HEK293 (cell line): Measurements from ENCODE around the gene ACTA2.

Experiments
- MEIS1 ChIP-seq: sonication (generic); formaldehyde crosslinking; IDR thresholded peaks from 2 replicates; pipeline ENCODE4 v1.8.1; 2022; ENCODE audit warnings: missing genetic modification reagents, mild to moderate bottlenecking, borderline replicate concordance
- REPIN1 ChIP-seq: fragments of 450-650 bp; formaldehyde crosslinking; IDR thresholded peaks from 2 replicates; pipeline ENCODE4 v1.5.1; 2017; ENCODE audit warnings: missing biosample characterization, missing genetic modification characterization, low read depth
- SCRT1 ChIP-seq: fragments of 450-650 bp; formaldehyde crosslinking; IDR thresholded peaks from 2 replicates; pipeline ENCODE4 v1.5.1; 2016; ENCODE audit warnings: missing biosample characterization, missing genetic modification characterization, borderline replicate concordance
- SETDB1 ChIP-seq: IDR thresholded peaks from one replicate; pipeline ENCODE4 v1.6.1; 2017; ENCODE audit warnings: mild to moderate bottlenecking, low read length, moderate library complexity, mixed read lengths; ENCODE audit not compliant: insufficient read length
- SP3 ChIP-seq: fragments of 450-650 bp; formaldehyde crosslinking; IDR thresholded peaks from 2 replicates; pipeline ENCODE4 v1.5.1; 2016; ENCODE audit warnings: missing biosample characterization, missing genetic modification characterization
- ZBTB17 ChIP-seq: fragments of 450-650 bp; formaldehyde crosslinking; IDR thresholded peaks from 2 replicates; pipeline ENCODE4 v1.5.1; 2016; ENCODE audit warnings: missing biosample characterization, missing genetic modification characterization
- ZBTB20 ChIP-seq: fragments of 450-650 bp; formaldehyde crosslinking; IDR thresholded peaks from 2 replicates; pipeline ENCODE4 v1.5.1; 2016; ENCODE audit warnings: missing biosample characterization, missing genetic modification characterization
- ZBTB26 ChIP-seq: fragments of 450-650 bp; formaldehyde crosslinking; optimal IDR thresholded peaks from 2 replicates; pipeline ENCODE3; 2016; ENCODE audit warnings: missing biosample characterization, mild to moderate bottlenecking, missing genetic modification characterization
- ZFHX2 ChIP-seq: fragments of 450-650 bp; formaldehyde crosslinking; conservative IDR thresholded peaks from 2 replicates; pipeline ENCODE4 v1.5.1; 2016; ENCODE audit warnings: missing biosample characterization, missing genetic modification characterization
- ZFP37 ChIP-seq: fragments of 450-650 bp; formaldehyde crosslinking; IDR thresholded peaks from 2 replicates; pipeline ENCODE4 v1.5.1; 2016; ENCODE audit warnings: missing biosample characterization, missing genetic modification characterization
- ZFP69B ChIP-seq: fragments of 450-650 bp; formaldehyde crosslinking; IDR thresholded peaks from 2 replicates; pipeline ENCODE4 v1.5.1; 2016; ENCODE audit warnings: missing biosample characterization, missing genetic modification characterization
- ZNF132 ChIP-seq: fragments of 450-650 bp; formaldehyde crosslinking; IDR thresholded peaks from 2 replicates; pipeline ENCODE4 v1.5.1; 2017; ENCODE audit warnings: missing biosample characterization, missing genetic modification characterization, borderline replicate concordance
- ZNF155 ChIP-seq: fragments of 450-650 bp; formaldehyde crosslinking; IDR thresholded peaks from 2 replicates; pipeline ENCODE4 v1.5.1; 2016; ENCODE audit warnings: missing biosample characterization, missing genetic modification characterization
- ZNF157 ChIP-seq: fragments of 450-650 bp; formaldehyde crosslinking; IDR thresholded peaks from 2 replicates; pipeline ENCODE4 v1.5.1; 2016; ENCODE audit warnings: missing biosample characterization, missing genetic modification characterization
- ZNF174 ChIP-seq: fragments of 450-650 bp; formaldehyde crosslinking; IDR thresholded peaks from 2 replicates; pipeline ENCODE4 v1.5.0; 2017; ENCODE audit warnings: missing biosample characterization, mild to moderate bottlenecking, missing genetic modification characterization
- ZNF184 ChIP-seq: fragments of 450-650 bp; IDR thresholded peaks from 2 replicates; pipeline ENCODE4 v1.5.1; 2018; ENCODE audit warnings: missing biosample characterization, mild to moderate bottlenecking, missing genetic modification characterization
- ZNF19 ChIP-seq: fragments of 450-650 bp; formaldehyde crosslinking; IDR thresholded peaks from 2 replicates; pipeline ENCODE4; 2016; ENCODE audit warnings: missing biosample characterization, missing genetic modification characterization, low read depth
- ZNF239 ChIP-seq: fragments of 450-650 bp; formaldehyde crosslinking; IDR thresholded peaks from 2 replicates; pipeline ENCODE4 v1.5.1; 2016; ENCODE audit warnings: missing biosample characterization, missing genetic modification characterization
- ZNF248 ChIP-seq: fragments of 450-650 bp; formaldehyde crosslinking; IDR thresholded peaks from 2 replicates; pipeline ENCODE4 v1.5.1; 2017; ENCODE audit warnings: missing biosample characterization, missing genetic modification characterization
- ZNF302 ChIP-seq: fragments of 450-650 bp; formaldehyde crosslinking; IDR thresholded peaks from 2 replicates; pipeline ENCODE4 v1.5.1; 2016; ENCODE audit warnings: missing biosample characterization, missing genetic modification characterization, low read depth
- ZNF341 ChIP-seq: fragments of 450-650 bp; formaldehyde crosslinking; IDR thresholded peaks from 2 replicates; pipeline ENCODE4; 2016; ENCODE audit warnings: low read depth, missing biosample characterization, missing genetic modification characterization
- ZNF350 ChIP-seq: fragments of 450-650 bp; formaldehyde crosslinking; IDR thresholded peaks from 2 replicates; pipeline ENCODE4 v1.5.0; 2017; ENCODE audit warnings: missing biosample characterization, mild to moderate bottlenecking, missing genetic modification characterization
- ZNF391 ChIP-seq: fragments of 450-650 bp; formaldehyde crosslinking; IDR thresholded peaks from 2 replicates; pipeline ENCODE4 v1.5.1; 2016; ENCODE audit warnings: low read depth, missing biosample characterization, missing genetic modification characterization, borderline replicate concordance
- ZNF48 ChIP-seq: fragments of 450-650 bp; formaldehyde crosslinking; IDR thresholded peaks from 2 replicates; pipeline ENCODE4 v1.5.1; 2016; ENCODE audit warnings: missing biosample characterization, missing genetic modification characterization
- ZNF548 ChIP-seq: fragments of 450-650 bp; formaldehyde crosslinking; IDR thresholded peaks from 2 replicates; pipeline ENCODE4 v1.5.1; 2016; ENCODE audit warnings: missing biosample characterization, missing genetic modification characterization
- ZNF791 ChIP-seq: fragments of 450-650 bp; formaldehyde crosslinking; IDR thresholded peaks from 2 replicates; pipeline ENCODE4 v1.5.1; 2016; ENCODE audit warnings: missing biosample characterization, missing genetic modification characterization
- ZNF792 ChIP-seq: fragments of 450-650 bp; formaldehyde crosslinking; IDR thresholded peaks from 2 replicates; pipeline ENCODE4 v1.5.1; 2016; ENCODE audit warnings: missing biosample characterization, missing genetic modification characterization
- ZSCAN16 ChIP-seq: fragments of 450-650 bp; formaldehyde crosslinking; IDR thresholded peaks from 2 replicates; pipeline ENCODE4 v1.5.1; 2016; ENCODE audit warnings: missing biosample characterization, missing genetic modification characterization
- ZSCAN4 ChIP-seq: fragments of 450-650 bp; formaldehyde crosslinking; IDR thresholded peaks from 2 replicates; pipeline ENCODE4 v1.5.1; 2017; ENCODE audit warnings: missing biosample characterization, missing genetic modification characterization
- TF ChIP-seq, protein P1 (sequence below): fragments of 450-650 bp; formaldehyde crosslinking; IDR thresholded peaks from 2 replicates; pipeline ENCODE4 v1.5.1; 2016; ENCODE audit warnings: missing biosample characterization, missing genetic modification characterization, low read depth
- TF ChIP-seq, protein P2 (sequence below): fragments of 450-650 bp; formaldehyde crosslinking; IDR thresholded peaks from 2 replicates; pipeline ENCODE4 v1.5.1; 2017; ENCODE audit warnings: missing biosample characterization, mild to moderate bottlenecking, missing genetic modification characterization, moderate library complexity
- TF ChIP-seq, protein P3 (sequence below): fragments of 450-650 bp; formaldehyde crosslinking; IDR thresholded peaks from 2 replicates; pipeline ENCODE4 v1.5.1; 2016; ENCODE audit warnings: missing biosample characterization, missing genetic modification characterization
- TF ChIP-seq, protein P4 (sequence below): fragments of 450-650 bp; formaldehyde crosslinking; IDR thresholded peaks from 2 replicates; pipeline ENCODE4 v1.5.1; 2017; ENCODE audit warnings: missing biosample characterization, missing genetic modification characterization

Gene ACTA2

GRCh38 chr10:88991161-88991898 is 38.8 kb upstream of the ACTA2 start (continued):
- TF ChIP-seq, protein P1, sequence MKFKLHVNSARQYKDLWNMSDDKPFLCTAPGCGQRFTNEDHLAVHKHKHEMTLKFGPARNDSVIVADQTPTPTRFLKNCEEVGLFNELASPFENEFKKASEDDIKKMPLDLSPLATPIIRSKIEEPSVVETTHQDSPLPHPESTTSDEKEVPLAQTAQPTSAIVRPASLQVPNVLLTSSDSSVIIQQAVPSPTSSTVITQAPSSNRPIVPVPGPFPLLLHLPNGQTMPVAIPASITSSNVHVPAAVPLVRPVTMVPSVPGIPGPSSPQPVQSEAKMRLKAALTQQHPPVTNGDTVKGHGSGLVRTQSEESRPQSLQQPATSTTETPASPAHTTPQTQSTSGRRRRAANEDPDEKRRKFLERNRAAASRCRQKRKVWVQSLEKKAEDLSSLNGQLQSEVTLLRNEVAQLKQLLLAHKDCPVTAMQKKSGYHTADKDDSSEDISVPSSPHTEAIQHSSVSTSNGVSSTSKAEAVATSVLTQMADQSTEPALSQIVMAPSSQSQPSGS = no peak
- TF ChIP-seq ZNF792 (tag by site-specific recombination) = no peak
- no peak for TF ChIP-seq ZNF157 (tag by site-specific recombination)
- 0 out of 2 replicates have a peak, but pooled peaks have one; percentile 5 for TF ChIP-seq ZNF184 (tag by site-specific recombination)
- TF ChIP-seq ZNF548 (tag by site-specific recombination) = no peak
- TF ChIP-seq MEIS1 (CRISPR knock-in tag) = no peak
- TF ChIP-seq ZFHX2 (tag by site-specific recombination) = peak; percentile 84
- TF ChIP-seq REPIN1 (tag by site-specific recombination) = no peak; the same call in 1 of the 2 replicates
- TF ChIP-seq ZSCAN4 (tag by site-specific recombination) = no peak
- TF ChIP-seq, protein P2, sequence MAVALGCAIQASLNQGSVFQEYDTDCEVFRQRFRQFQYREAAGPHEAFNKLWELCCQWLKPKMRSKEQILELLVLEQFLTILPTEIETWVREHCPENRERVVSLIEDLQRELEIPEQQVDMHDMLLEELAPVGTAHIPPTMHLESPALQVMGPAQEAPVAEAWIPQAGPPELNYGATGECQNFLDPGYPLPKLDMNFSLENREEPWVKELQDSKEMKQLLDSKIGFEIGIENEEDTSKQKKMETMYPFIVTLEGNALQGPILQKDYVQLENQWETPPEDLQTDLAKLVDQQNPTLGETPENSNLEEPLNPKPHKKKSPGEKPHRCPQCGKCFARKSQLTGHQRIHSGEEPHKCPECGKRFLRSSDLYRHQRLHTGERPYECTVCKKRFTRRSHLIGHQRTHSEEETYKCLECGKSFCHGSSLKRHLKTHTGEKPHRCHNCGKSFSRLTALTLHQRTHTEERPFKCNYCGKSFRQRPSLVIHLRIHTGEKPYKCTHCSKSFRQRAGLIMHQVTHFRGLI (tag by site-specific recombination) = no peak
- TF ChIP-seq ZBTB20 = no peak; the same call in 1 of the 2 replicates
- TF ChIP-seq ZSCAN16 (tag by site-specific recombination) = no peak
- TF ChIP-seq ZNF239 = no peak
- TF ChIP-seq SETDB1 = no peak
- no peak for TF ChIP-seq ZNF302 (tag by site-specific recombination)
- TF ChIP-seq ZBTB26 (tag by site-specific recombination) = peak; percentile 79
- TF ChIP-seq ZNF350 (tag by site-specific recombination) = no peak
- 0 out of 2 replicates have a peak, but pooled peaks have one; percentile 11 for TF ChIP-seq SP3
- TF ChIP-seq SCRT1 (tag by site-specific recombination) = no peak
- TF ChIP-seq ZNF19 = no peak
- TF ChIP-seq ZNF174 (tag by site-specific recombination) = no peak
- TF ChIP-seq ZNF155 (tag by site-specific recombination) = no peak
- TF ChIP-seq ZNF132 (tag by site-specific recombination) = no peak
- peak; percentile 51 for TF ChIP-seq ZNF341 (tag by site-specific recombination)
- TF ChIP-seq, protein P3, sequence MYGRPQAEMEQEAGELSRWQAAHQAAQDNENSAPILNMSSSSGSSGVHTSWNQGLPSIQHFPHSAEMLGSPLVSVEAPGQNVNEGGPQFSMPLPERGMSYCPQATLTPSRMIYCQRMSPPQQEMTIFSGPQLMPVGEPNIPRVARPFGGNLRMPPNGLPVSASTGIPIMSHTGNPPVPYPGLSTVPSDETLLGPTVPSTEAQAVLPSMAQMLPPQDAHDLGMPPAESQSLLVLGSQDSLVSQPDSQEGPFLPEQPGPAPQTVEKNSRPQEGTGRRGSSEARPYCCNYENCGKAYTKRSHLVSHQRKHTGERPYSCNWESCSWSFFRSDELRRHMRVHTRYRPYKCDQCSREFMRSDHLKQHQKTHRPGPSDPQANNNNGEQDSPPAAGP (tag by site-specific recombination) = no peak; the same call in none of the 2 replicates
- TF ChIP-seq ZNF791 (tag by site-specific recombination) = no peak
- no peak for TF ChIP-seq ZNF248
- TF ChIP-seq, protein P4, sequence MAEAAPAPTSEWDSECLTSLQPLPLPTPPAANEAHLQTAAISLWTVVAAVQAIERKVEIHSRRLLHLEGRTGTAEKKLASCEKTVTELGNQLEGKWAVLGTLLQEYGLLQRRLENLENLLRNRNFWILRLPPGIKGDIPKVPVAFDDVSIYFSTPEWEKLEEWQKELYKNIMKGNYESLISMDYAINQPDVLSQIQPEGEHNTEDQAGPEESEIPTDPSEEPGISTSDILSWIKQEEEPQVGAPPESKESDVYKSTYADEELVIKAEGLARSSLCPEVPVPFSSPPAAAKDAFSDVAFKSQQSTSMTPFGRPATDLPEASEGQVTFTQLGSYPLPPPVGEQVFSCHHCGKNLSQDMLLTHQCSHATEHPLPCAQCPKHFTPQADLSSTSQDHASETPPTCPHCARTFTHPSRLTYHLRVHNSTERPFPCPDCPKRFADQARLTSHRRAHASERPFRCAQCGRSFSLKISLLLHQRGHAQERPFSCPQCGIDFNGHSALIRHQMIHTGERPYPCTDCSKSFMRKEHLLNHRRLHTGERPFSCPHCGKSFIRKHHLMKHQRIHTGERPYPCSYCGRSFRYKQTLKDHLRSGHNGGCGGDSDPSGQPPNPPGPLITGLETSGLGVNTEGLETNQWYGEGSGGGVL (tag by site-specific recombination) = peak; percentile 79
- TF ChIP-seq ZBTB17 (tag by site-specific recombination) = no peak
- no peak for TF ChIP-seq ZNF391 (tag by site-specific recombination)
- no peak for TF ChIP-seq ZNF48
- TF ChIP-seq ZFP69B (tag by site-specific recombination) = no peak
- 0 out of 2 replicates have a peak, but pooled peaks have one; percentile 8 for TF ChIP-seq ZFP37 (tag by site-specific recombination)
